AG09319 (cell line): ENCODE data around the gene RBM47.

ENCODE experiments used
- DNase-seq: peaks from one replicate; pipeline ENCODE4 v3.0.0-alpha.2; 2010; ENCODE audit warnings: low read depth; ENCODE audit errors: extremely low read depth
- TF ChIP-seq, protein P1 (sequence below): IDR thresholded peaks from 2 replicates; pipeline ENCODE4 v1.5.1; 2011; ENCODE audit warnings: low read depth, mild to moderate bottlenecking, inconsistent platforms, low read length, moderate library complexity

The RBM47 gene

GRCh38 chr4:40462326-40462725, 167.3 kb downstream of the RBM47 start:
- TF ChIP-seq, protein P1, sequence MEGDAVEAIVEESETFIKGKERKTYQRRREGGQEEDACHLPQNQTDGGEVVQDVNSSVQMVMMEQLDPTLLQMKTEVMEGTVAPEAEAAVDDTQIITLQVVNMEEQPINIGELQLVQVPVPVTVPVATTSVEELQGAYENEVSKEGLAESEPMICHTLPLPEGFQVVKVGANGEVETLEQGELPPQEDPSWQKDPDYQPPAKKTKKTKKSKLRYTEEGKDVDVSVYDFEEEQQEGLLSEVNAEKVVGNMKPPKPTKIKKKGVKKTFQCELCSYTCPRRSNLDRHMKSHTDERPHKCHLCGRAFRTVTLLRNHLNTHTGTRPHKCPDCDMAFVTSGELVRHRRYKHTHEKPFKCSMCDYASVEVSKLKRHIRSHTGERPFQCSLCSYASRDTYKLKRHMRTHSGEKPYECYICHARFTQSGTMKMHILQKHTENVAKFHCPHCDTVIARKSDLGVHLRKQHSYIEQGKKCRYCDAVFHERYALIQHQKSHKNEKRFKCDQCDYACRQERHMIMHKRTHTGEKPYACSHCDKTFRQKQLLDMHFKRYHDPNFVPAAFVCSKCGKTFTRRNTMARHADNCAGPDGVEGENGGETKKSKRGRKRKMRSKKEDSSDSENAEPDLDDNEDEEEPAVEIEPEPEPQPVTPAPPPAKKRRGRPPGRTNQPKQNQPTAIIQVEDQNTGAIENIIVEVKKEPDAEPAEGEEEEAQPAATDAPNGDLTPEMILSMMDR = no peak
- no peak for DNase-seq

DNA sequence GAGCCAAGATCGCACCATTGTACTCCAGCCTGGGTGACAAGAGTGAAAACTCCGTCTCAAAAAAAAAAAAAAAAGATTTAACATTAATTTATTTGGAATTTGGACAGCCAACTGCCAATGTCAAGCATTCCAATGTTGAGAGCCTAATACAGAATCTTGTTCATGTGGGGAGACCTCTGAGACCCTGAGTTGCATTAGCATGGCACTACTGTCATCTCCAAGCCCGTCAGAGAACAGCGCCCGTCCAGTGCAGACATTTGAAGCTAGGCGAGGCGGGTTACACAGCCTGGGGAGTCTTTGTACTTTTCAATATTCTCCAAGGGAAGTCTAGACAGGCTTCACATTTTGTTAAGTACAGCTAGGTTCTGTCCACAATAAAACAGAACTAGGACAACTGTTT, 167.8 kb downstream of the RBM47 start:
- no peak for DNase-seq

GRCh38 chr4:40461062-40461461, 168.6 kb downstream of the RBM47 start:
- no peak for DNase-seq
- TF ChIP-seq, protein P1 = no peak

More for the DNA sequence above, 167.8 kb downstream of the RBM47 start:
- TF ChIP-seq, protein P1 = no peak

GRCh38 chr4:40458683-40459082, 171.0 kb downstream of the RBM47 start:
- no peak for DNase-seq
- TF ChIP-seq, protein P1 = no peak

DNA sequence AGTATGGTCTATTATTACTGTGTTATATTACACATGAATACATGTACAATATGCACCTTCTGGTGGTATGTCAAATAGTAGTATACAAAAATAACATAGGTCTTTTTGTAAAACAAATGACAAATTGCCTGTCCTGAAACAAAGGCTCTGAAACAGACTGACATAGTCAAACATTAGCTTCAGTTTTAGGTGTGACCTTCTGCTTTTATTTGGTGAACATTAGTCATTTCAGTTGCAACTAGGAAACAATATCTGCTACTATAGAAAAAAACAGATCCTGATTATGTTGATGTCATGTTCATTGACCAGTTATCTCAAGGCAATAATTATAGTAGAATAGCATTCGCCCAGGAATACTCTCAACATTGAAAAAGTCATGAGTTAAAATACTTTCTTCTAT, 171.6 kb downstream of the RBM47 start:
- no peak for DNase-seq

GRCh38 chr4:40455340-40455902, 174.2 kb downstream of the RBM47 start:
- DNase-seq = no peak
- TF ChIP-seq, protein P1 = no peak

More for the DNA sequence above, 171.6 kb downstream of the RBM47 start:
- TF ChIP-seq, protein P1 = no peak

- DNase-seq = no peak
Measured at GRCh38 chr4:40454816-40455215, 174.8 kb downstream of the RBM47 start.

More at GRCh38 chr4:40454816-40455215, 174.8 kb downstream of the RBM47 start:
- TF ChIP-seq, protein P1 = no peak
